GM12873 (cell line): Measurements from ENCODE around the gene HAUS3.

Experiments
- TF ChIP-seq, protein P1 (sequence below): IDR thresholded peaks from 2 replicates; pipeline ENCODE4 v1.5.1; 2012; ENCODE audit warnings: low read depth, mild to moderate bottlenecking, moderate library complexity, low read length, control low read depth; ENCODE audit not compliant: insufficient read depth; ENCODE audit errors: missing control alignments

HAUS3 gene

DNA sequence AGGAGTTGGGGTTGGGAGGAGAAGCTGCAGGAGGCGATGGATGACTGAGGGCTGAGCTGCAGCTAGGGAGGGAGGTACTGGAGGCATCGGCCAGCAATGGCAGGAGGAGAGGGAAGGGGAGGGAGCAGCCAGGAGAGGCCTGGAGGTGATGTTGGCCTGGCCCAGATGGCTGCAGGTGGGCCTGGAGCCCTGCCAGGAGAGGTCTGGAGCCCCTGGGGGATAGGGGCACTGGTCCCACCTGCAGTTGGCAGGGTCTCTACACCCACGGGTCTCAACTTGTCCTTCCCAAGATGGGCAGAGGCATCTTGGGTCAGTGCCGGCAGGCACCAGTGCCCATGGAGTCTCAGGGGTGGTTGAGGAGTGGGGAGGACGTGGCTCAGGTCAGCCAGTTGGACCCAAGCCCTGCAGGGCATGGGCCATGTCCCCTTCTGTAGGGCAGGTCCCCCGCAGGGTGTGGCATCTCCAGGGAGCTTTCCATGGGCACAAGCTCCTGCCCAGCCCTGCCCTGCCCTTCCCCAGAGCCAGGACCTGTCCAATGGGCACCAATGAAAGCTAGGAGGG lies 22.6 kb upstream of the HAUS3 start:
- TF ChIP-seq, protein P1, sequence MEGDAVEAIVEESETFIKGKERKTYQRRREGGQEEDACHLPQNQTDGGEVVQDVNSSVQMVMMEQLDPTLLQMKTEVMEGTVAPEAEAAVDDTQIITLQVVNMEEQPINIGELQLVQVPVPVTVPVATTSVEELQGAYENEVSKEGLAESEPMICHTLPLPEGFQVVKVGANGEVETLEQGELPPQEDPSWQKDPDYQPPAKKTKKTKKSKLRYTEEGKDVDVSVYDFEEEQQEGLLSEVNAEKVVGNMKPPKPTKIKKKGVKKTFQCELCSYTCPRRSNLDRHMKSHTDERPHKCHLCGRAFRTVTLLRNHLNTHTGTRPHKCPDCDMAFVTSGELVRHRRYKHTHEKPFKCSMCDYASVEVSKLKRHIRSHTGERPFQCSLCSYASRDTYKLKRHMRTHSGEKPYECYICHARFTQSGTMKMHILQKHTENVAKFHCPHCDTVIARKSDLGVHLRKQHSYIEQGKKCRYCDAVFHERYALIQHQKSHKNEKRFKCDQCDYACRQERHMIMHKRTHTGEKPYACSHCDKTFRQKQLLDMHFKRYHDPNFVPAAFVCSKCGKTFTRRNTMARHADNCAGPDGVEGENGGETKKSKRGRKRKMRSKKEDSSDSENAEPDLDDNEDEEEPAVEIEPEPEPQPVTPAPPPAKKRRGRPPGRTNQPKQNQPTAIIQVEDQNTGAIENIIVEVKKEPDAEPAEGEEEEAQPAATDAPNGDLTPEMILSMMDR, result no peak

DNA sequence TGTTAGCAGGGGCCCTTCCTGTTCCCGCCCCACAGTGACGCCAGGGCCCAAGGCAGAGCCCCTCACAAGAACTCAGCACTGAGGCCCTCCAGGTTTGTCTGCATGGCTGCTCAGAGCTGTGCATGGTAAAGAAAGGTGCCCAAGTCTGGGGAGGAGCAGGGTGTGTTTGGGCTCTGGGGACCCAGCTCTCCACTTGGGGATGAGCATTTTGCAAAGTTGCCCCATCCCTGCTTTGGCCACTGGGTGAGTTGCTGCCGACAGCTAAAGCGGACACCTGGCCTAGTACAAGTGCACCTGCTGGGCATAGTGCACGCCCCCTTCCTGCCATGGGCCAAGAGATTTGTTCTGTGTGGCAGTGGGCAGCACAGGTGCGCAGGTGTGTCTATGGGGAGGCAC lies 22.0 kb upstream of the HAUS3 start:
- TF ChIP-seq, protein P1, result no peak

DNA sequence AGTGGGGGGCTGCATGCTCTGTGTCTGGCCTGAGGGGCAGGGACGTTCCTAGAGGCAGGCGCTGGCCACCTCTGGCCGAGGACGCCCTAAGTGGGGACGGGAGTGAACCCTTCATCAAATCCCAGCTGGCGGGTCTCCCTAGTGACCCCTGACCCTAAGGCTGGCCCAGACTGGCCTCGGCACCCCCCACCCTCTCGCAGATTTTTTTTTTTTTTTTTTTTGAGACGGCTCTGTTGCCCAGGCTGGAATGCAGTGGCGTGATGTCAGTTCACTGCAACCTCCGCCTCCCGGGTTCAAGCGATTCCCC lies 21.0 kb upstream of the HAUS3 start:
- TF ChIP-seq, protein P1, result no peak

DNA sequence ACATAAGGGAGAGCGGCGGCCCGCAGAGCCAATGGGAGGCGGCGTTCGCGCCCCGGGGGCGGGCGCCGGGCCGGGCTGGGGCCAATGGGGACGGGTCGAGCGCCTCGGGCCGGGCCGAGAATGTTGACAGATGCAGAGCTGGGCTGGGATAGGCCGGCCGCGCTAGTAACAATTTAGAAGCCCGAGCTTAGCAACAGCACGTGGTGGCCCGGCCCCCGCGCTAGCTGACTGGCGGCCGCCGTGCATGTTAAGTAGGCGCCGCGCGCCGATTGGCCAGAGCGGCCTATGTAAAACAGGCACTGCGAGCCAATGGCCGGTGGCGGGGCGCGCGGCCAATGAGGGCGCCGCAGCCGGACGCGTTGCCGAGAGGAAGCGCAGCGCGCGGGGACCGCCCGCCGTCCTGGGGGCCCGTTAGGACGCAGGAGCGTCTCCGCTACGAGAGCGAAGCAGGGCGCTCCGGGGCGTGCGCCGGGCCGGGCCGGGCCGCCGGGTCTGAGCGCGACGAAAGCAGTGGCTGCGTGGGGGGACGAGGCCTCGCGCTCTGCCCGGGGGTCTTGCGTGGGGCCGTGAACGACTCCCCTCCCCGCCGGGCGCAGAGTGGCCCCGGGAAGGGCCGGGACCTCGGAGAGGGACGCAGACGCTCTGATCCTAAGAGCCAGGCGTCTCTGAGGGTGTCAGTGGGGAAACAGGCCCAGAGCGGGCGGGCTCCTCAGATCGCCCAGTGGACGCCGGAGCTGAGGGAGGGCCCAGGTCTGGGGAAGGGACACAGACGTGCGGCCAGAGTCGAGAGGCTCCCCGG lies 20.4 kb upstream of the HAUS3 start:
- TF ChIP-seq, protein P1, result no peak

DNA sequence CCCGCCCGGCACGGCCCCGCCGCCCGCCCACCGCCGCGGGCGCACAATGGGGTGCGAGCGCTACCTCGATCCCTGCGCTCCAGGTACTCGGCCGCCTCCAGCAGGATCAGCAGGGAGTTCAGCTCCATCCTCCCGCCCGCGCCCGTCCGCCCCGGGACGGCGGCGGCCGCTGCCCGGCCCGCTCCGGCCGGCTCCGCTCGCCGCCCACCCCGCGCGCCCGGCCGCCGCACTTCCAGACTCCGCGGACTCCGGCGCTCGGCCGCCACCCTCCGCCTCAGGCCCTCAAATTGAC lies 19.9 kb upstream of the HAUS3 start, which contains the start of gene MXD4:
Gene MXD4 (minus strand): TSS at position 257 of the 292 bp plus-strand sequence. CDS start 129 bp downstream, at position 128.
- TF ChIP-seq, protein P1, result no peak

DNA sequence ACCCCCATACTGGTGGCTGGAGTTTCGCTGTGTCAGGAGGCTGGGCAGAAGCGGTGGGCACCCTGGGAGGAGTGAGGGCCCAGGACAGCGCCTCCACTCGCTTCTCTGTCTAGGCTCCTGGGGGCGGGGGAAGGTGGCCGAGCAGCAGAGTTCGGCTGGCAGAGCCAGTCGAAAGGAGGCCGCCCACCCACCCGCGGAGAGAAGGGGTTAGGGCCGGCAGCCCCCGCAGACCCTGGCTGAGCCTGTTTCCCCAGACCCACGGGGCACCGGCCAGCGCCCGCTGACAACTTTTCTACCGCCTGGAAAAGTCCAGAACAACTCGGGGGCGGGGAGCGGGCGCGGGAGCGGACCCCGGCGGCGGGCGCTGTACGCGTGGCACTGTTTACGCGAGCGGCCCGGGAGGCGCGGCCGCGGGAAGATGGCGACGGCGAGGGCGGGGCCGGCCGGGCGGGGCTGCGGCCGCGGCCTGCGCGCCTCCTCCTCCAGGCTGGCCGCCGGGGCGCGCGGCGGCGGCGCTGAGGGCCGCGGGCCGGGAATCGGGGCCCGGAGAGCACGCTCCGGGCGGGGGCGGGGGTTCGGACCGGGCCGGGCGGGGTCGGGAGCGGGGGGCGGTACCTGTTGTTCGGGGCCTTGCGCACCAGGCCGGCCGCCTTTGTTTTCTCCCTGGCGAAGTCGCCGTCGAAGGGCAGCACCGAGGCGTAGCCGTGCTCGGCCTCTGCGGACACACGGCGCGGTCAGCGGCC lies 19.4 kb upstream of the HAUS3 start:
- TF ChIP-seq, protein P1, result no peak

DNA sequence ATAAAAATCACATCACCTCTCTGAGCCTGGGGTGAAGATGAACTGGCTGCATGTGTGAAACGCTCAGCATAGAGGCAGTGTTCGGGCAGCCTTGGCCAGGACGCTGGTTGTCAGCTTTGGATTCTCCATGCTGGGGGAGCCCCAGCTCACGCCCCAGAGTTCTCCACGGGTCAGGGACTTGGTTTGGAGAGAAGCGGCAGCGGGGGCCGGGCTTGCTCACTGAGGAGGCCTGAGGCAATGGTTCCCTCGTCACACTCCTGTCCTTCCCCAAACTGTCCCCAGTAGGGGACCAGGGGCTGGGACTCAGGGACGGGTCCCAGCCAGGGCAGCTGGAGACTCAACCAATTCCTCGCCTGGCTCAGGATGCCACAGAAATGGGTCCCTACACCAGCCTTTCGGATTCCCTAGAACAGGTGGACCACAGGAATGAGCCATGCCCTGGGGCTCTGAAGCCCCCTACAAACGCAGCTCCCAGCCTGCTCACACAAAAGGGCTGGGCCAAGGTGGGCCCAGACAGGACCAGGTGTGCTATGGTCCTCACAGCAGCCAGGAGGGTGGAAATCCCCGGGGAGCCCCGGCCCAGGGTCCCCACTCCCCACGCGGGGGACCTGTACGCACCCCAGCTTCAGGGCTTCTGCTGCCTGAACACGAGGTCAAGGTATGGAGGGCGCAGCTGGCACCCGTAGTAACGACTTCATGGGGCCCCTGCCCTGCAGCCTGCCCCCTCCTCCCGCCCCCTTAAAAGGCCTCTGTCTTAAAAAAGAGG lies 18.6 kb upstream of the HAUS3 start:
- TF ChIP-seq, protein P1, result no peak
